ENCODE measurements around the gene NYNRIN.

GRCh38 chr14:24426150-24426911 lies 27.5 kb downstream of the NYNRIN start:
- TF ChIP-seq CTCF (IDR thresholded peaks at IDR 0.05) = no peak
- TF ChIP-seq POLR2A (IDR thresholded peaks at IDR 0.05) = no peak
